Stimulated activated CD8-positive, alpha-beta memory T cell treated with anti-CD3 and anti-CD28 coated beads, Interleukin-7, amount 100 ng/mL, for 24 hours (primary cell): ENCODE data around the gene AKR7A2.
"Not testable (repeated sequence)": the region's sequence is repeated elsewhere in the genome, so short reads cannot be mapped to it uniquely, and the experiment has no call there.

Experiments used
- DNase-seq: peaks from one replicate; pipeline ENCODE4 v3.0.0-alpha.2; 2020; ENCODE audit warnings: low read depth

Gene AKR7A2

GRCh38 chr1:19306941-19307340, 5.0 kb downstream of the AKR7A2 start:
- no peak for DNase-seq

DNA sequence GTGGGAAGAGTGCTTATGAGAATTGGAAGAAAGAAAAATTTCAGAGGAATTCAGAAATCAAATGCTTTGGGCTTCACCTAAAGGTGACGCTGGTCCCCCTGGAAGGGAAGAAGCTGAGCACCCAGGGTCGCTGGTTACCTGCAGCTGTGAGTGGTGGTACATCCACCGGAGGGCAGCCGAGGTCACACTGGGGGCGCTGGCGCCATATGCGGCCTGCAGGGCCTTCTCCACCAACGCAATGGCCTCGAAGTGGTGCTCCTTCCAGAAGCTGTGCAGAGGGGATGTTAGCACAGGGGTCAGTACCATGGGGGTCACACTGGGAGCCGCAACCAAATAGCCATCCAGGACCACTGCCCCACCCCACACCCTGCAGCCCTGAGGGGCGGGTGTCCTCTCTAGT, 6.1 kb downstream of the AKR7A2 start:
- DNase-seq: no peak

DNA sequence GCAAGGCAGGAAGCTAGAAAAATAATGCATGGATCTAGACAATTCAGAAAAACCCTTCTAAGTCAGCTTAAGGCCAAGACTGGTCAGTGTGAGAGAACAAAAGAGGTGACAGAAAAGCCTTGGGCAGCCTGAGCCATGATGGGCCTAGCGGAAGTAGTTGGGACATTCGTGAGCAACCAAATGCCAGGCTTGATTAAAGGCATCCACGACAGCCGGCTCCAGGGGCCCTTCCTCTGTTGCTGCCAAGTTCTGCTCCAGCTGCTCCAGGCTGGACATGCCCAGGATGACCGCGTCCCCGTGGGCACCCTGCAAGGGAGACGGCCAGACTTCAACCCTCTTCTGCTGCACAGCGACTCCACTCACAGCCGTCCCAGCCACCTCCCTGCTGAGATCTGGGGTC, 7.9 kb downstream of the AKR7A2 start:
- not testable (repeated sequence) for DNase-seq

- no peak for DNase-seq
Measured at GRCh38 chr1:19300211-19300610, 11.7 kb downstream of the AKR7A2 start.

DNA sequence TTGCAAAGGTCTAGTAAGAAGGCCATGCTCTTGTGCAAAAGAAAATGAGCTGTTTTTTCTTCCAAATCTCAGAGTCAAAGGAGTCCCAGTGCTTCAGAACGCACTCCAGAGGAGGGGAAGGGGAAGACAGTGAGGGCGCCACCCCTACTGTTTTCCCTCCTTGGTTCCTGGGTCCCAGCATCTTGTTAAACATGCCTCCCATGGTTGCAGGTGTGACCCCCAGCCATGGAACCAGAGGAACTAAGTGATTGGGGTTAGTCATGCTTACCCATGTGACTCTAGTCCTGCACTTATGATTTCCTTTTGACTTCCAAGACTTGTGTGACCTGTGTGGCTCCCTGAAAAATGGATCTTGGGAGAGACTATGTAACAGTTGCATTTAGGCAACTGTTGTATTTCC, 17.3 kb downstream of the AKR7A2 start:
- no peak for DNase-seq

DNA sequence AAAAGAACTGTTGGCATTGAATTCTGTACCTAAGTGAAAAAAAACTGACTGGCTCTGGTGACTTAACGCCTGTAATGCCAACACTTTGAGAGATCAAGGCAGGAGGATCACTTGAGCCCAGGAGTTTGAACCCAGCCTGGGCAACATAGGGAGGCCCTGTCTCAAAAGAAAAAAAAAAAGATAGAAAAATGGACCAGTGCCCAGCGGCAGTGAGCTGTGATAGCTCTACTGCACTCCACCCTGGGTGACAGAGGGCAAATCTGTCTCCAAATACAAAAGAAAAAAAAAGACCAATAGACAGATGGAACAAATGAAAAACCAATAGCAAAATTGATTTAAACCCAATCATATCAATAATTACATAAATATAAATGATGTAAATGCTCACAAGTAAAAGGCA, 22.7 kb downstream of the AKR7A2 start:
- DNase-seq: no peak

- DNase-seq: peak; percentile 52
Measured at GRCh38 chr1:19288324-19289241, 23.4 kb downstream of the AKR7A2 start, which contains the start of gene AKR7A3. TSS of gene AKR7A3 (minus strand) at chr1:19288770. CDS start at chr1:19288709, 61 bp downstream.

DNA sequence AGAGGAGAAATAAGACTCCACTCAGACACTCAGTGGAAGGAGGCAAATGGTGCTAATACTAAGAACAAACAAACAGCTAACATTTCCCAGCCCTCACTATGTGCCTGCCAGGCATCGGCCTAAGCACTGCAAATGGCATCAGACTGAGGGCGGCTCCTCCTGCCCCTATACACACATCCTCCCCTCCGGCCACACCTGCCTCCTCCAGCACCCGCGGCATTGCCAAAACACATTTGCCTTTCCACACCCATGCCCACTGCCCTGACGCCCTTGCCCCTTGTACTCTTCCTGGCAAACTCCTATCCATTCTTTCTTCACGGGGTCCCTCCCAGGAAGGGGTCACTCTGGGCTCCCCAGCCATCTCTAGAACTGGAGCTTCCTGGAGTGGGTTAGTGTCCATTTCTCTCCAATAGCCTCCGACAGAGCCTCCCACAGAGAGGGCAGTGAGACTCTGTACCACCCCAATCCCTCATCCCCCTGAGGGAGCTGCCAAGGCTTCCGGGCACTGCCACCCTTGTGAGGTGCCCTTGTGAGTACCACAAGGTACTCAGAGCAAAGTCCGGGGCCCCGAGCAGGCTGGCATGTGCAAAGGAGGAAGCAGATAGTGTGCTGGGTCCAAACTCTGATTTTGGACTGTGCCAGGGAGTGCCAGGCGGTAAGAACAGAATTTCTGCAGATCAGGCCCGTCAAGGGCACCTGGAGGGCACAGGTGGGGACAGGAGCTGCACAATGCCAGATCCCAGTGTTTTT, 24.3 kb downstream of the AKR7A2 start:
- DNase-seq: no peak

GRCh38 chr1:19285807-19286206, 26.1 kb downstream of the AKR7A2 start:
- not testable (repeated sequence) for DNase-seq

DNA sequence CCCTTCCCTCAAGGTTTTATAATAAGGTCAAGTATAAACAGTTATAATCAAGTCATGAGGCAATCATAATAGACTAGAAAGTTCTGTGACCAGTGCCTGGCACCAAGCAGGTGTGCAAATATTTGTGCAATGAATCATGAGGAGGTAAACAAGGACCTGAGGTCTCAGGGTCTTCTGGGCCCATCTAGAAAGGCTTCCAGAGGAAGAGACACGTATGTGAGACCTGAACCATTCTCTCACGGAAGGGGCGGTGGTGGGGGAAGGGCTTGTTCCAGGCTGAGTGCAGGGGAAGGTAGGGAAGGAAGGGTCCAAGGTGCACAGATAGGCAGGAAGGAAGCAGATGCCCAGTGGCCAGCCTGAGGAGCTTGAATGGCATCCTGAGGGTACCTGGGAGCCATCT, 26.6 kb downstream of the AKR7A2 start:
- DNase-seq: not testable (repeated sequence)

- DNase-seq: no peak
Measured at GRCh38 chr1:19284881-19285280, 27.1 kb downstream of the AKR7A2 start.

- DNase-seq: no peak
Measured at GRCh38 chr1:19283891-19284290, 28.1 kb downstream of the AKR7A2 start.

GRCh38 chr1:19274636-19275035, 37.3 kb downstream of the AKR7A2 start:
- no peak for DNase-seq

- not testable (repeated sequence) for DNase-seq
Measured at GRCh38 chr1:19273844-19274531, 38.0 kb downstream of the AKR7A2 start.

DNA sequence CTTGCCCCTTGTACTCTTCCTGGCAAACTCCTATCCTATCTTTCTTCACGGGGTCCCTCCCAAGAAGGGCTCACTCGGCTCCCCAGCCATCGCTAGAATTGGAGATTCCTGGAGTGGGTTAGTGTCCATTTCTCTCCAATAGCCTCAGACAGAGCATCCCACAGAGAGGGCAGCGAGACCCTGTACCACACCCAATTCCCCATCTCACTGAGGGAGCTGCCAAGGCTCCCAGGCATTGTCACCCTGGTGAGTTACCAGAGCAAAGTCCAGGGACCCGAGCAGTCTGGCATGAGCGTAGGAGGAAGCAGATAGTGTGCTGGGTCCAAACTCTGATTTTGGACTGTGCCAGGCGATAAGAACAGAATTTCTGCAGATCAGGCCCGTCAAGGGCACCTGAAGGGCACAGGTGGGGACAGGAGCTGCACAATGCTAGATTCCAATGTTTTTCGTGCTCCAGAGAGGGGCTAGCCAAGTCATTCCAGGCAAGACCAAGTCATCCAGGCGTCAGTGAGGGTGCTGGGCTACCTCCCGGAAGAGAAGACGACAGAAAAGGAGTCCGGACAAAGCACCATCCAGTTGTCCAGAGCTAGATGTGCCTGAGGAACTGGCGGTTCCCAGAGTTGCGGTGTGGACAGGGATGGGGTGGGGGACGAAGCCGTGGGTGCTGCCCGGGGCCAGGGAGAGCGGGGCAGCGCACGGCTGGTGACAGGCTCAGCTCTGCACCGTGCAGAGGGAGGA, 38.7 kb downstream of the AKR7A2 start:
- DNase-seq: no peak

- DNase-seq: no peak
Measured at GRCh38 chr1:19272064-19272463, 39.9 kb downstream of the AKR7A2 start.

DNA sequence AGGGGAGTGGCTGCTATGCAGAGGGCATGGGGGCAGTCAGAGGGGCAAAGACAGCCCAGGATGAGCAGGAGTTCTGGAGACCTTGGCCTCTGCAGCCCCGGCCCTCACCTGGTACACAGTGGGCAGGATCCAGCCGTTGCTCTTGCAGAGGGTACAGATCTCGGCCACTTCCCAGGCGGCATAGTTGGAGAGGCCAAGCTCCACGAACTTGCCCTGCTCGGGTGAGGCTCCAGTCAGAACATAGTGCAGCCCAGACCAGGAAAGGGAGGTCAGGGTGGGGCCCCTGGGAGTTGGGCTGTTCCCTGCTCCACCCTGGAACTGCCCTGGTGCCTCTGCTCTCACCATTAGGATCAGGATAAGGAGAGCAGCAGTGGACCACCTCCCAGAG, 41.6 kb downstream of the AKR7A2 start:
- DNase-seq: not testable (repeated sequence)

DNA sequence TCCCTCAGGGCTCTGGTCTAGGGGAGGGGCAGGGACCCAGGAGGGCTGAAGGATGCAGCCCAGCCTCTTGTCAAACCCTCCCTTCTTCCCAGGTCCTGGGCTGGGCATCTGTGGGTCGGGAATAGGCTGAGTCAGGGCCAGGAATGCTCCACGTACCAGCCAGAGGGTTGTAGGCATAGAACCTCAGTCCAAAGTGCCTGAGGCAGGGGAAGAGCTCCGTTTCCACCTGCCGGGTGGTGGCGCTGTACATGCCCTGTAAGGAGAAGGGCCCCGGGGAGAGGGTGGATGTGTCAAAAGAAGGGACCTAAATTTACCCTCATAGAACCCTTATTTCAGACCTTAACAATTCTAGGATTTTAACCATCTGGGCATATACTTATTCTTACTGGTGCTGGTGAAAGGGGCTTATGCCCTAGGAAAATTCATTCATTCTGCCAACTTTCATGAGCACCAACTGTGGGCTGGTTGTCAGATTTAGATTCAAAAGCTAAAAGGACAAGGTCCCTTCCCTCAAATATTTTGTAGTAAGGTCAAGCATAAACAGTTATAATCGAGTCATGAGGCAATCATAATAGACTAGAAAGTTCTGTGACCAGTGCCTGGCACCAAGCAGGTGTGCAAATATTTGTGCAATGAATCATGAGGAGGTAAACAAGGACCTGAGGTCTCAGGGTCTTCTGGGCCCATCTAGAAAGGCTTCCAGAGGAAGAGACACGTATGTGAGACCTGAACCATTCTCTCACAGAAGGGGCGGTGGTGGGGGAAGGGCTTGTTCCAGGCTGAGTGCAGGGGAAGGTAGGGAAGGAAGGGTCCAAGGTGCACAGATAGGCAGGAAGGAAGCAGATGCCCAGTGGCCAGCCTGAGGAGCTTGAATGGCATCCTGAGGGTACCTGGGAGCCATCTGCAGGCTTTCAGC, 42.3 kb downstream of the AKR7A2 start:
- not testable (repeated sequence) for DNase-seq

- no peak for DNase-seq
Measured at GRCh38 chr1:19268445-19268844, 43.5 kb downstream of the AKR7A2 start.

- no peak for DNase-seq
Measured at GRCh38 chr1:19262744-19263143, 49.2 kb downstream of the AKR7A2 start.

DNA sequence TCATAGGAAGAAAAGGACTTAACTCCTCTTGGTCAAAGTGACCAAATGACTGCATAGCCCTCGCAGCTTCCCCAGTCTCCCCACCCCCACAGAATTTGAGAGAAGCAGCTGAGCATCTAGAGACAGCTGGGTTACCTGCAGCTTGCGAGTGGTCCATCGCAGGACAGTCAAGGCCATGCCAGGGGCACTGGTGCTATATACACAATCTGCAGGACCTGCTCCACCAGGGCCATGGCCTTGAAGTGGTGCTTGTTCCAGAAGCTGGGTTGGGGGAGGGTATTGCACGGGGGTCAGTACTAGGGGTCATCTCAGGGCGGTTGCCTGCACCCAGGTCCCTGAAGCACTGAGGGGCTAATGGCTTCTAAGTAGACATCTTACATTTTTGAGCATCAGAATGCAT, 49.9 kb downstream of the AKR7A2 start:
- no peak for DNase-seq
